ENCODE data around the gene GABRA4. TPM values are rescaled to one million over a fixed set of nuclear protein-coding genes. Genes with fewer than 3 reads are reported as not detected.

The GABRA4 gene
- not detected for total RNA-seq

DNA sequence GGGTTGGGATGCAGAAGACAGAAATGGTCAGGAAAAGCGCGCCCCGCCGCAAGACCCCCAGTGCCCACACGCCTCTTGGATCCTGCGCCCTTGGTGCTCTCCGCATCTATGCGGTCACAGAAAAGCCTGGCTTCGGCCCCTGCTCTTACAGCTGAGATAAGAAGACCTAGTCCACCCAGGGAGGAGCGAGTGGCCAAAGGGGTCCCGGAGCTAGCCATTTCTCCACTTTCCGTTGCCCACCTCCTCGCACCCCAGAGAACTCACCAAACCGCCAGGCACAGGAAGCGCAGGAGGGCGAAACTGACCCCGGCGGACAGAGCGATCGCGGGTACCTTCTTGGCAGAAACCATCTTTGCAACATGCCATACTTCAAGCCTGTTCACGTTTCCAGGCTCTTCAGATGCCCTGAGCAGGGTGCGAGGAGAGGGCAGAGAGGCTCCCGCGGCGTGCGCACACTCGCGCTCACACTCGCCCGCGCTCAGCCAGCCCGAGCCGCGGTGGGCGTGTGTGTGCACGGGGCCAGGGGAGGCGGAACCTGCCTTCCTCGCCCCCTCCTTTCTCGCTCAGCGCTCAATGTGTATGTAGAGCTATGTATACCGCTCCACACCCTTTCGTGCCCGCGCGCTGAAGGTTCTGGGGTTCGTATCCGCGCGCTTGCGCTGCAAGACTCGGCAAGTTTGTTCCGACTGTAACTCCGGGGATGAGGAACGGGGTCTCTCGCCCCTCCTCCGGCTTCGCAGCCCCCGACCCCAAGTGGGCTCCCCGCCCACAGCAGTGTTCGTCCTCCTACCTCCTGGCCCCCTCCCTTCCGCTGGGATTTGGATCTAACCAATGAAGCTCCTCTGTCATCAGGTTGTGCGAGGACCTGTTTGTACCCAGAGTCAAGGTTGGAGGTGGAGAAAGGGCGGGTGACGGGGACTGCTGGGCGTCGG lies at the start of gene GABRA4:
GABRA4 (minus strand) TSS at position 507 of the 932 bp plus-strand sequence; CDS start at position 350, 157 bp downstream.
- DNase-seq (no peak), ATAC-seq (no peak)
- Mint-ChIP-seq H3K9me3 (ENCODE audit: low read depth) (no peaks in the 10 kb centered on the region), H3K4me1 (peaks cover 11% of the 10 kb centered on the region), H3K27ac (no peak within 1 kb of the TSS), H3K36me3 (no peaks in the 10 kb centered on the region), H3K4me3 (peak within 1 kb of the TSS; percentile 26), H3K27me3 (peaks cover 67% of the 10 kb centered on the region)
- CTCF ChIA-PET: no interaction called here

GRCh38 chr4:47040828-47041227 lies 47.4 kb upstream of the GABRA4 start:
- Mint-ChIP-seq H3K9me3 (ENCODE audit: low read depth) (no peaks in the 10 kb centered on the region), H3K36me3 (no peaks in the 10 kb centered on the region), H3K27ac (no peak overlapping the region), H3K4me1 (no peaks in the 10 kb centered on the region), H3K27me3 (peaks cover 13% of the 10 kb centered on the region), H3K4me3 (no peak overlapping the region)
- CTCF ChIA-PET: no interaction called here
- DNase-seq (no peak), ATAC-seq (no peak)

GRCh38 chr4:47038263-47038662 lies 44.9 kb upstream of the GABRA4 start:
- Mint-ChIP-seq H3K4me3 (no peak overlapping the region), H3K9me3 (ENCODE audit: low read depth) (no peaks in the 10 kb centered on the region), H3K36me3 (no peaks in the 10 kb centered on the region), H3K4me1 (no peaks in the 10 kb centered on the region), H3K27me3 (peaks cover 14% of the 10 kb centered on the region), H3K27ac (no peak overlapping the region)
- DNase-seq: no peak
- ATAC-seq: no peak
- CTCF ChIA-PET: no interaction called here

GRCh38 chr4:47032405-47033106 lies 39.2 kb upstream of the GABRA4 start:
- H3K27me3 Mint-ChIP-seq: peaks cover 43% of the 10 kb centered on the region
- CTCF ChIA-PET: interaction anchor here (1.0 kb wide), 1 partner anchor 22 kb away, joined by 3 read pairs; no protein-coding TSS in a partner anchor
- no peaks in the 10 kb centered on the region for H3K9me3 Mint-ChIP-seq (ENCODE audit: low read depth)
- H3K4me1 Mint-ChIP-seq: peaks cover 17% of the 10 kb centered on the region
- no peaks in the 10 kb centered on the region for H3K36me3 Mint-ChIP-seq
- DNase-seq (peak; percentile 68), ATAC-seq (peak; percentile 91)
- no peak overlapping the region for H3K27ac Mint-ChIP-seq
- H3K4me3 Mint-ChIP-seq: peak overlapping the region; percentile 52

GRCh38 chr4:47031751-47032404 lies 38.5 kb upstream of the GABRA4 start:
- no peak for DNase-seq
- peaks cover 17% of the 10 kb centered on the region for H3K4me1 Mint-ChIP-seq
- H3K4me3 Mint-ChIP-seq: peak overlapping the region; percentile 52
- peak; percentile 48 for ATAC-seq
- CTCF ChIA-PET: interaction anchor here (1.0 kb wide), 1 partner anchor 21 kb away, joined by 3 read pairs; no protein-coding TSS in a partner anchor
- H3K27me3 Mint-ChIP-seq: peaks cover 43% of the 10 kb centered on the region
- no peaks in the 10 kb centered on the region for H3K36me3 Mint-ChIP-seq
- H3K9me3 Mint-ChIP-seq (ENCODE audit: low read depth): no peaks in the 10 kb centered on the region
- H3K27ac Mint-ChIP-seq: no peak overlapping the region

DNA sequence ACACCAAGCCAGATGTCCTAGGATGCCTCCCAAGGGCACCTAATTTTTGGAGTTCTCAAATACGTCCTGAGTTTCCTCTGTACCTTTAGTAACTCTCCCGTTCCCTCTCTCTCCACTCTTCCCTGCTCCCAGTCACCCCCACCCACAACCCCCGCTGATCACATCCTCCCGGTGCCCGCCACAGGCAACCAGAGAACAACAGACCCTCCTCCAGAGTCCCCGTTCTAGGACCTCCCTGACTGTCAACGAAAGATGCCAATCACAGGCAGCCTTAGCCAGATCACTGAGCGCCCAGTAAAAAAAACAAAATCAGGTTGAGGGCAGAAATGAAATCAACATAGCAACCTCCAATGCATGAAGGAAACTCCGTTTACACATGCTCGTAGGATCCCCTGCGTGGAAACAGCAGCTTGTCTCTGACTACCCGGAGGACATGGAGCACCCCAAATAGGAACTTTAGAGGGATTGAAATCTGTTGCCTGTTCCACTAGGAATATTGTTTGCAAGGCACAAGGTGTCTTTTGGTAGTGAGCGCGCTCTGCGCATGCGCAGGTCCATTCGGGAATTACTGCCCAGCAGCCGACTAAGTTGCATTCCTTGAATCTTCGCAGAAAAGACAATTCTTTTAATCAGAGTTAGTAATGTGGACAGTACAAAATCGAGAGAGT lies 37.8 kb upstream of the GABRA4 start, which contains the start of gene GABRB1:
GABRB1 (plus strand) TSS at position 557 of the 668 bp plus-strand sequence.
- H3K9me3 Mint-ChIP-seq (ENCODE audit: low read depth): no peaks in the 10 kb centered on the region
- H3K36me3 Mint-ChIP-seq: no peaks in the 10 kb centered on the region
- peaks cover 17% of the 10 kb centered on the region for H3K4me1 Mint-ChIP-seq
- H3K27ac Mint-ChIP-seq: no peak within 1 kb of the TSS
- peaks cover 43% of the 10 kb centered on the region for H3K27me3 Mint-ChIP-seq
- CTCF ChIA-PET: no interaction called here
- DNase-seq: no peak
- H3K4me3 Mint-ChIP-seq: peak within 1 kb of the TSS; percentile 52
- ATAC-seq: no peak

DNA sequence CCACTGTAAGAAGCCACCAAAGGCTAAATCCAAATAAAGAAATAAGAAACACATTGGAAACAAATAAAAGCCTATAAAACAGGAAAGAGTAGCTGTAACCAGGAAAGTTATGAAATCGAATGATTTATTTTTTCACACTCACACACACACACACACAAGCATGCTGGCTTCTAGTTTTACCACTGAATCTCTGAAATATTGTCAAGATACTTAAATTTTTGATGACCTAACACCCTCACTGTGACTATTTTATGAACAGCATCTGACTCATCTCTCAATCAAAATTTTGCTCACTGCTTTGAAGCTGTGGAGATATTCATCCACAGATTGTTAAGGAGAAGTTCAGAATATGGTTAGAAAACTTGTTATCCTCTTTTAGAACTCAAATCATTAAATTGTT lies 24.1 kb upstream of the GABRA4 start:
- Mint-ChIP-seq H3K27ac (no peak overlapping the region), H3K4me1 (no peaks in the 10 kb centered on the region), H3K27me3 (peaks cover 3% of the 10 kb centered on the region), H3K4me3 (no peak overlapping the region), H3K9me3 (ENCODE audit: low read depth) (no peaks in the 10 kb centered on the region), H3K36me3 (no peaks in the 10 kb centered on the region)
- ATAC-seq: no peak
- no peak for DNase-seq
- CTCF ChIA-PET: no interaction called here

- H3K4me1 Mint-ChIP-seq: no peaks in the 10 kb centered on the region
- CTCF ChIA-PET: no interaction called here
- H3K27ac Mint-ChIP-seq: no peak overlapping the region
- H3K4me3 Mint-ChIP-seq: no peak overlapping the region
- DNase-seq: no peak
- H3K36me3 Mint-ChIP-seq: peaks cover 1% of the 10 kb centered on the region
- H3K9me3 Mint-ChIP-seq (ENCODE audit: low read depth): no peaks in the 10 kb centered on the region
- ATAC-seq: no peak
- H3K27me3 Mint-ChIP-seq: peaks cover 3% of the 10 kb centered on the region
Measured at GRCh38 chr4:47017081-47017480, 23.7 kb upstream of the GABRA4 start.

DNA sequence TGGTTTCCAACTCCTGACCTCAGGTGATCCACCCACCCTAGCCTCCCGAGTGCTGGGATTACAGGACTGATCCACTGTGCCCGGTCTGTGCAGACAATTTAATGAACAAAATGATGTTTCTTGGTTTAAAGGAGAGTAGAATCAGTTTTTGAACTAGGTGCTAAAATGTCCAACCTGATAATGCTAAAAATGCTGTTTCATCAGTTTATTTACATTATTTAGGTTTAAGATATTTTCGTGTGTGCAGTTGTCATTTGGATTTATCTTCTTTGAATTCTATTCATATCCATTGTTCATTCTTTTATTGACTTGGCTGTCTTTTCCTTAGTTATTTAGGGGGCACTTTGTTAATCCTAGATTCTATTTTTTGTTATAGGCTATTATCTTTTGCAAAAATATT lies 20.0 kb upstream of the GABRA4 start:
- Mint-ChIP-seq H3K4me1 (peaks cover 15% of the 10 kb centered on the region), H3K4me3 (no peak overlapping the region), H3K9me3 (ENCODE audit: low read depth) (no peaks in the 10 kb centered on the region), H3K36me3 (peaks cover 18% of the 10 kb centered on the region), H3K27ac (no peak overlapping the region), H3K27me3 (peaks cover 3% of the 10 kb centered on the region)
- CTCF ChIA-PET: no interaction called here
- DNase-seq: no peak
- no peak for ATAC-seq

DNA sequence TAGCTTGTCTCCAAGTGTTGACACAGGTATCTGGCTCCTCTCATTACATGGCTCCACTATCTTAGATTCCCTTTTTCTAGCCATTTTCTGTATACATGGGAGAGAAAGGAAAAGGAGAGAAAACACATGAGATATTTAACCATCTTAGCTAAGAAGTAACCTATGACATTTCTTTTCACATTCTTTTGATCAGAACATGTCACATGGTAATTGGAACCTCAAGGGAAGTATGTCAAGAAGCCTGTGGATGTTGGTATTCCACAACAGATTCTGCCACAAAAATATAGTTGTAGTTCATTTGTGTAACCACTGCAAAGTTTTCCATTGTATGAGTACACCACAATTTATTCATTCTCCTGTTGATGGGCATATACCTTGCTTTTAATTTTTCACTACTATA lies 19.3 kb upstream of the GABRA4 start:
- ATAC-seq (no peak), DNase-seq (no peak)
- peaks cover 18% of the 10 kb centered on the region for H3K36me3 Mint-ChIP-seq
- H3K27me3 Mint-ChIP-seq: no peaks in the 10 kb centered on the region
- no peak overlapping the region for H3K27ac Mint-ChIP-seq
- CTCF ChIA-PET: no interaction called here
- no peaks in the 10 kb centered on the region for H3K9me3 Mint-ChIP-seq (ENCODE audit: low read depth)
- H3K4me3 Mint-ChIP-seq: no peak overlapping the region
- H3K4me1 Mint-ChIP-seq: peaks cover 15% of the 10 kb centered on the region

GRCh38 chr4:47010912-47011446 lies 17.6 kb upstream of the GABRA4 start:
- peaks cover 18% of the 10 kb centered on the region for H3K36me3 Mint-ChIP-seq
- H3K9me3 Mint-ChIP-seq (ENCODE audit: low read depth): no peaks in the 10 kb centered on the region
- H3K4me1 Mint-ChIP-seq: peaks cover 15% of the 10 kb centered on the region
- peak overlapping the region; percentile 67 for H3K27ac Mint-ChIP-seq
- H3K4me3 Mint-ChIP-seq: no peak overlapping the region
- ATAC-seq (peak; percentile 83), DNase-seq (no peak)
- CTCF ChIA-PET: interaction anchor here (0.7 to 1.6 kb wide), 3 partner anchors 13 to 112 kb away, joined by 3 to 4 read pairs (median 3); no protein-coding TSS in a partner anchor
- H3K27me3 Mint-ChIP-seq: no peaks in the 10 kb centered on the region

DNA sequence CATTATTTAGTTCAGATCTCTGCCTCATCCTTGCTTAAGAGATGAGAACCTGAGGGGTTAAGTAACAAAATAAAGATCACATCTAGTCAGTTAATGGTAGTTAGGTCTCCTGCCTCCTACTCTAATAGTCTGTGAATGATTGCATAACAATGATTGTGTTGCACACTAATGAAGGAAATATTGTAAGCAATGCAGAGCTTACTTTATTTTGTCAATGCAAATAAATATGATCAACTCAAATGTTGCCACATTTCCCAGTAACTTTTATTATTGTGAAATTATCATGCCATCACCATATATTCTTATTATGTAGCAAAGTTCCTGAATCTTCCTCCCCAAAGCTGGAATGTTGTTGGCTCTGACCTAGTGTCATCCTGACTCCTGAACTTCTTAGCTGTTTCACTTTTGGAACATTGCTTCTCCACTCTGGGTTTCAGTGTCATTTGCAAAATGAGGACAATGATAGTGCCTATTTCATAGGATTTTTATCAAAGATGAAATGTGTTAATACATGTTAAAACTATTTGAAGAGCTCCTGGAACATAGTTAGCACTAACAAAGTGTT lies 17.0 kb upstream of the GABRA4 start:
- Mint-ChIP-seq H3K4me1 (peaks cover 15% of the 10 kb centered on the region), H3K27me3 (no peaks in the 10 kb centered on the region), H3K4me3 (no peak overlapping the region), H3K36me3 (peaks cover 18% of the 10 kb centered on the region), H3K9me3 (ENCODE audit: low read depth) (no peaks in the 10 kb centered on the region), H3K27ac (peak overlapping the region; percentile 67)
- CTCF ChIA-PET: interaction anchor here (0.7 to 1.6 kb wide), 2 partner anchors 12 to 22 kb away, joined by 3 to 4 read pairs; no protein-coding TSS in a partner anchor
- DNase-seq (no peak), ATAC-seq (no peak)

Measured in activated CD8-positive, alpha-beta memory T cell treated with anti-CD3 and anti-CD28 coated beads, Interleukin-2, amount 10 ng/mL, durations not matched to agents 7 days and 5 days (primary cell).